HCT116 (cell line): ENCODE results near the gene IL21R. TPM values are rescaled to one million over a fixed set of nuclear protein-coding genes. Genes with fewer than 3 reads are reported as not detected.

ENCODE experiments used
- ATAC-seq: fragments of 200-7000 bp; cut with Tn5 transposase; 2 replicates; pipeline ENCODE4 v1.9.1; 2020; ENCODE audit warnings: mild to moderate bottlenecking, moderate library complexity
- BruUV-seq: library from RNA; stranded (reverse); fragments of 400-500 nt; replicated peaks from 2 replicates; lab custom pipeline; 2021; lab: Mats Ljungman, UMichigan
- CTCF ChIA-PET: fragments of 300-600 bp; sonication (Branson Sonifier 250); formaldehyde crosslinking; loops from one replicate; lab custom pipeline; 2021; ENCODE audit warnings: antibody characterized with exemption; lab: Charles Lee
- POLR2A ChIA-PET: fragments of 300-600, 350-600 bp; sonication (Branson Sonifier 250); formaldehyde crosslinking; loops from one replicate; lab custom pipeline; 2021; ENCODE audit warnings: antibody characterized with exemption; lab: Charles Lee
- RAD21 ChIA-PET, 2 experiments: fragments of 300-600 bp; sonication (Branson Sonifier 250); formaldehyde crosslinking; loops; one replicate each; lab custom pipeline; 2023; ENCODE audit warnings: low total read pairs in 2 of 2; ENCODE audit not compliant: uncharacterized antibody in 2 of 2, unreplicated experiment in 2 of 2, low non-redundant PET in 1 of 2; lab: Charles Lee
- DNase-seq: peaks from one replicate; pipeline ENCODE4 v3.0.0-alpha.2; 2010; ENCODE audit warnings: low read depth, low spot score
- H2AFZ ChIP-seq: fragments of 200-600 bp; shearing (Covaris generic), sonication (generic); 2 replicates; pipeline ENCODE4 v1.6.1; 2017; ENCODE audit warnings: low read depth, mixed run types, mixed read lengths, antibody characterized with exemption, low read length; ENCODE audit not compliant: poor library complexity, severe bottlenecking
- H3K27ac ChIP-seq: 2 replicates; pipeline ENCODE4 v1.5.1; 2012; ENCODE audit warnings: low read depth, low read length
- H3K27me3 ChIP-seq: fragments of 200-600 bp; sonication (generic); 2 replicates; pipeline ENCODE4 v1.6.1; 2016; ENCODE audit warnings: mixed run types, low read length, mixed read lengths; ENCODE audit not compliant: insufficient read depth
- H3K36me3 ChIP-seq, 2 experiments: fragments of 200-500 bp in 1 of 2; fragments of 200-600 bp in 1 of 2; sonication (Bioruptor generic) in 1 of 2; sonication (generic) in 1 of 2; 2 replicates each; pipeline versions ENCODE4 v1.5.1 to v1.6.1; 2014 to 2016; ENCODE audit warnings: low read length in 2 of 2, inconsistent platforms in 1 of 2, mixed read lengths in 1 of 2, mixed run types in 1 of 2; ENCODE audit not compliant: insufficient read depth in 2 of 2, control insufficient read depth in 1 of 2
- H3K4me1 ChIP-seq, 2 experiments: fragments of 200-600 bp in 1 of 2; sonication (generic) in 1 of 2; 2 replicates each; pipeline versions ENCODE4 v1.5.1 to v1.6.1; 2012 to 2017; ENCODE audit warnings: low read length in 2 of 2, inconsistent platforms in 1 of 2, mild to moderate bottlenecking in 1 of 2, mixed read lengths in 1 of 2, mixed run types in 1 of 2, moderate library complexity in 1 of 2; ENCODE audit not compliant: insufficient read depth in 2 of 2, control insufficient read depth in 1 of 2
- H3K4me2 ChIP-seq: fragments of 200-600 bp; sonication (generic); 2 replicates; pipeline ENCODE4 v1.6.1; 2017; ENCODE audit warnings: mixed run types, low read length, mixed read lengths
- H3K4me3 ChIP-seq, 2 experiments: fragments of 200-600 bp in 1 of 2; sonication (generic) in 1 of 2; replicated peaks in 1 of 2; 2 replicates each; pipeline ENCODE4 v1.5.1; 2011 to 2016; ENCODE audit warnings: low read length in 2 of 2, control low read depth in 1 of 2, low read depth in 1 of 2, mild to moderate bottlenecking in 1 of 2, mixed read lengths in 1 of 2, mixed run types in 1 of 2
- H3K79me2 ChIP-seq: fragments of 200-600 bp; sonication (generic); 2 replicates; pipeline ENCODE4 v1.6.1; 2017; ENCODE audit warnings: mild to moderate bottlenecking, mixed run types, low read length, moderate library complexity, mixed read lengths; ENCODE audit not compliant: insufficient read depth
- H3K9ac ChIP-seq: fragments of 200-600 bp; sonication (generic); 2 replicates; pipeline ENCODE4 v1.6.1; 2016; ENCODE audit warnings: low read length, mixed read lengths
- H3K9me2 ChIP-seq: fragments of 200-600 bp; sonication (generic), shearing (Covaris generic); 2 replicates; pipeline ENCODE4 v1.6.1; 2017; ENCODE audit warnings: mixed run types, mild to moderate bottlenecking, moderate library complexity; ENCODE audit not compliant: insufficient read depth
- H3K9me3 ChIP-seq, 2 experiments: fragments of 200-500 bp in 1 of 2; fragments of 200-600 bp in 1 of 2; sonication (Bioruptor generic) in 1 of 2; sonication (generic) in 1 of 2; 2 replicates each; pipeline ENCODE4 v1.6.1; 2014 to 2017; ENCODE audit warnings: low read length in 2 of 2, mixed read lengths in 2 of 2, inconsistent platforms in 1 of 2, low read depth in 1 of 2, mild to moderate bottlenecking in 1 of 2, mixed run types in 1 of 2, moderate library complexity in 1 of 2; ENCODE audit not compliant: control insufficient read depth in 1 of 2, insufficient read depth in 1 of 2
- H4K20me1 ChIP-seq: fragments of 200-600 bp; sonication (generic), shearing (Covaris generic); 2 replicates; pipeline ENCODE4 v1.6.1; 2017; ENCODE audit warnings: mixed run types, mild to moderate bottlenecking, moderate library complexity; ENCODE audit not compliant: insufficient read depth
- CTCF ChIP-seq, 3 experiments: fragments of 200-600 bp in 1 of 3; sonication (generic) in 1 of 3; IDR thresholded peaks in 2 of 3; conservative IDR thresholded peaks in 1 of 3; 2 replicates each; pipeline ENCODE4 v1.5.1; 2012 to 2017; ENCODE audit warnings: low read depth in 2 of 3, low read length in 2 of 3, antibody characterized with exemption in 1 of 3, borderline replicate concordance in 1 of 3, control low read depth in 1 of 3, mild to moderate bottlenecking in 1 of 3, mixed read lengths in 1 of 3, mixed run types in 1 of 3, moderate library complexity in 1 of 3; ENCODE audit not compliant: insufficient read depth in 1 of 3
- ELF1 ChIP-seq: IDR thresholded peaks from 2 replicates; pipeline ENCODE4 v1.6.1; 2012; ENCODE audit warnings: low read depth, borderline replicate concordance
- EZH2phosphoT487 ChIP-seq: fragments of 200-600 bp; IDR thresholded peaks from 2 replicates; pipeline ENCODE4 v1.6.1; 2018; ENCODE audit warnings: antibody characterized with exemption, borderline replicate concordance
- FOSL1 ChIP-seq: IDR thresholded peaks from 2 replicates; pipeline ENCODE4 v1.6.1; 2012; ENCODE audit warnings: low read depth
- POLR2A ChIP-seq: IDR thresholded peaks from 2 replicates; pipeline ENCODE4 v1.7.0; 2011; ENCODE audit warnings: borderline replicate concordance; ENCODE audit not compliant: insufficient read depth, insufficient read length; ENCODE audit errors: extremely low read depth
- SIN3A ChIP-seq: IDR thresholded peaks from 2 replicates; pipeline ENCODE4 v1.6.1; 2012; ENCODE audit warnings: low read depth
- intact Hi-C: fragments of 100-400 bp; cut with micrococcal nuclease; formaldehyde crosslinking; loops from 2 replicates; pipeline ENCODE4 v1.10.0; 2022
- total RNA-seq: library from RNA; stranded (reverse); gene quantifications from one replicate; pipeline ENCODE4 v1.2.1, GENCODE V29; 2021; ENCODE audit not compliant: unreplicated experiment

Gene IL21R
- total RNA-seq, 1 experiment from 2014 or later, result 1.2 TPM

- RAD21 ChIA-PET, result no interaction called here
- Histone ChIP-seq H3K27ac (no peak overlapping the region), H3K79me2 (no peaks in the 10 kb centered on the region), H3K27me3 (no peaks in the 10 kb centered on the region), H2AFZ (no peak overlapping the region), H3K9ac (no peak overlapping the region), H3K4me1 (no peaks in the 10 kb centered on the region), H3K9me3 (no peaks in the 10 kb centered on the region), H3K9me2 (no peaks in the 10 kb centered on the region), H3K4me2 (no peak overlapping the region), H3K36me3 (no peaks in the 10 kb centered on the region), H3K4me3 (no peak overlapping the region), H4K20me1 (no peaks in the 10 kb centered on the region)
- POLR2A ChIA-PET, result no interaction called here
- CTCF ChIA-PET, result no interaction called here
- TF ChIP-seq CTCF (IDR thresholded peaks at IDR 0.05 in 2 of 3, conservative IDR thresholded peaks at IDR 0.05 in 1 of 3; ENCODE audit: borderline replicate concordance in 1 of 3, insufficient read depth in 1 of 3, low read depth in 2 of 3, low read length in 2 of 3) (no peak), FOSL1 (no peak), ELF1 (no peak), EZH2phosphoT487 (no peak)
- ATAC-seq (no peak), DNase-seq (no peak)
- BruUV-seq, result no TSS peak
- intact Hi-C loops, result no loop called here
Measured at GRCh38 chr16:27414788-27415431, 12.9 kb downstream of the IL21R start.

GRCh38 chr16:27417047-27417671 is 15.2 kb downstream of the IL21R start:
- peaks cover 2 to 3% of the 10 kb centered on the region in 2 experiments; a peak in 1 of 4 replicates for H3K9me3 ChIP-seq
- TF ChIP-seq POLR2A (no peak), SIN3A (no peak)
- TF ChIP-seq, all 23 proteins: peak for 0
- Histone ChIP-seq H4K20me1 (no peaks in the 10 kb centered on the region), H3K27me3 (no peaks in the 10 kb centered on the region), H3K4me2 (no peak overlapping the region), H3K4me1 (no peaks in the 10 kb centered on the region), H2AFZ (no peak overlapping the region), H3K9me2 (no peaks in the 10 kb centered on the region), H3K4me3 (no peak overlapping the region), H3K27ac (no peak overlapping the region), H3K36me3 (no peaks in the 10 kb centered on the region), H3K9ac (no peak overlapping the region), H3K79me2 (no peaks in the 10 kb centered on the region)
- no peak for DNase-seq
- ChIA-PET RAD21 (no interaction called here), POLR2A (no interaction called here), CTCF (no interaction called here)
- intact Hi-C loops, result no loop called here
- no TSS peak for BruUV-seq
- ATAC-seq, result no peak
